ENCODE data around the gene OSBP2. TPM values are rescaled to one million over a fixed set of nuclear protein-coding genes. Genes with fewer than 3 reads are reported as not detected.

Gene OSBP2
- total RNA-seq, 1 experiment from 2014 or later = 6.2 TPM

DNA sequence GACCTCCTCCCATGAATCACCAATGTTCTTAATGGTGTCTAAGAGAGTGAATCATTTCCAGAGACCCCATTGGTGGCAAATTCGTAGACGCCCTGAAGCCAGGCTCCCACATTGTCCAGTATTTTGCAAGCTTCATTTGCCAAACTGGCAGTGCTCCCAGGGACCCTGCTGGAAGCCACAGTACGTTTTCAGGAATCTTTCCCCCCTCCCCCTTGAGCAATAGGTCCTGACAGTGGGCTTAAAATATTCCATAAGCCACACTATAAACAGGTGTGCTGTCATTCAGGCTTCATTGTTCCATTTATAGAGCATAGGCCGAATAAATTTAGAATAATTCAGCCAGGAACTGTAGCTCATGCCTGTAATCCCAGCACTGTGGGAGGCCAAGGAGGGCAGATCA lies 148.6 kb downstream of the OSBP2 start:
- Mint-ChIP-seq H3K9me3 (ENCODE audit: unreplicated experiment) (no peaks in the 10 kb centered on the region), H3K4me3 (ENCODE audit: unreplicated experiment) (no peak overlapping the region), H3K4me1 (ENCODE audit: low read depth, unreplicated experiment) (no peaks in the 10 kb centered on the region), H3K27ac (ENCODE audit: unreplicated experiment) (no peak overlapping the region), H3K27me3 (ENCODE audit: insufficient read depth, unreplicated experiment) (no peaks in the 10 kb centered on the region), H3K36me3 (ENCODE audit: insufficient read depth, unreplicated experiment) (no peaks in the 10 kb centered on the region)
- Histone ChIP-seq H3K4me3 (ENCODE audit: low read depth, low read length) (no peak overlapping the region), H3K27me3 (replicated peaks; ENCODE audit: control insufficient read depth, insufficient read depth, low read length) (no peaks in the 10 kb centered on the region), H3K4me1 (no peaks in the 10 kb centered on the region), H3K9me3 (no peaks in the 10 kb centered on the region), H3K36me3 (ENCODE audit: control insufficient read depth, insufficient read depth, low read length) (no peaks in the 10 kb centered on the region)
- DNase-seq = no peak
- TF ChIP-seq, protein P1, sequence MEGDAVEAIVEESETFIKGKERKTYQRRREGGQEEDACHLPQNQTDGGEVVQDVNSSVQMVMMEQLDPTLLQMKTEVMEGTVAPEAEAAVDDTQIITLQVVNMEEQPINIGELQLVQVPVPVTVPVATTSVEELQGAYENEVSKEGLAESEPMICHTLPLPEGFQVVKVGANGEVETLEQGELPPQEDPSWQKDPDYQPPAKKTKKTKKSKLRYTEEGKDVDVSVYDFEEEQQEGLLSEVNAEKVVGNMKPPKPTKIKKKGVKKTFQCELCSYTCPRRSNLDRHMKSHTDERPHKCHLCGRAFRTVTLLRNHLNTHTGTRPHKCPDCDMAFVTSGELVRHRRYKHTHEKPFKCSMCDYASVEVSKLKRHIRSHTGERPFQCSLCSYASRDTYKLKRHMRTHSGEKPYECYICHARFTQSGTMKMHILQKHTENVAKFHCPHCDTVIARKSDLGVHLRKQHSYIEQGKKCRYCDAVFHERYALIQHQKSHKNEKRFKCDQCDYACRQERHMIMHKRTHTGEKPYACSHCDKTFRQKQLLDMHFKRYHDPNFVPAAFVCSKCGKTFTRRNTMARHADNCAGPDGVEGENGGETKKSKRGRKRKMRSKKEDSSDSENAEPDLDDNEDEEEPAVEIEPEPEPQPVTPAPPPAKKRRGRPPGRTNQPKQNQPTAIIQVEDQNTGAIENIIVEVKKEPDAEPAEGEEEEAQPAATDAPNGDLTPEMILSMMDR (IDR thresholded peaks at IDR 0.05; ENCODE audit: insufficient read depth in 1 of 2, low read depth in 1 of 2, low read length in 1 of 2, severe bottlenecking in 1 of 2, unreplicated experiment in 1 of 2) = no peak
- POLR2A ChIA-PET = no interaction called here
- no TSS peak for BruUV-seq (replicated peaks)
- CTCF ChIA-PET = interaction anchor here (0.5 kb wide), 1 partner anchor 636 kb away, joined by 3 read pairs; no protein-coding TSS in a partner anchor
- intact Hi-C loops (cut with micrococcal nuclease; ENCODE audit: unreplicated experiment) = no loop called here

DNA sequence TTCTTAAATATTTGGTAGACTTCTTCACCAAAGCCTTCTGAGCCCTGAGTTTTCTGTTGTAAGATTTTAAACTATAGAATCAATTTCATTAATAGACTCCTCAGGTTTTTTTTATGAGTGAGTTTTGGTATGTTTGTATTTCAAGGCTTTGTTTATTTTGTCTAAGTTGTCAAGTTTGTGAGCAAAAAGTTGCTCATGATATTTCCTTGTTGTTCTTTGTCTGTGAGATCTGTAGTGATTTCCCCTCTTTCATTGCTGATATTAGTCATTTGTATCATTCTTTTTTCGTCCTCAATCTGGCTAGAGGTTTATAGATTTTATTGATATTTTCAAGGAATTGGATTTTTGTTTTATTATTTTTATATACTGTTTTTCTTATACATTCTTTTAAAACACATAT lies 152.9 kb downstream of the OSBP2 start:
- Histone ChIP-seq H3K4me3 (ENCODE audit: low read depth, low read length) (no peak overlapping the region), H3K4me1 (no peaks in the 10 kb centered on the region), H3K9me3 (no peaks in the 10 kb centered on the region), H3K36me3 (ENCODE audit: control insufficient read depth, insufficient read depth, low read length) (no peaks in the 10 kb centered on the region), H3K27me3 (replicated peaks; ENCODE audit: control insufficient read depth, insufficient read depth, low read length) (no peaks in the 10 kb centered on the region)
- no peak overlapping the region for H3K4me3 Mint-ChIP-seq (ENCODE audit: unreplicated experiment)
- H3K27me3 Mint-ChIP-seq (ENCODE audit: insufficient read depth, unreplicated experiment) = no peaks in the 10 kb centered on the region
- ChIA-PET CTCF (no interaction called here), POLR2A (no interaction called here)
- TF ChIP-seq, protein P1 (IDR thresholded peaks at IDR 0.05; ENCODE audit: insufficient read depth in 1 of 2, low read depth in 1 of 2, low read length in 1 of 2, severe bottlenecking in 1 of 2, unreplicated experiment in 1 of 2) = no peak
- intact Hi-C loops (cut with micrococcal nuclease; ENCODE audit: unreplicated experiment) = no loop called here
- H3K27ac Mint-ChIP-seq (ENCODE audit: unreplicated experiment) = no peak overlapping the region
- no peaks in the 10 kb centered on the region for H3K4me1 Mint-ChIP-seq (ENCODE audit: low read depth, unreplicated experiment)
- no peak for DNase-seq
- H3K9me3 Mint-ChIP-seq (ENCODE audit: unreplicated experiment) = no peaks in the 10 kb centered on the region
- no peaks in the 10 kb centered on the region for H3K36me3 Mint-ChIP-seq (ENCODE audit: insufficient read depth, unreplicated experiment)
- BruUV-seq (replicated peaks) = no TSS peak

- Histone ChIP-seq H3K9me3 (no peaks in the 10 kb centered on the region), H3K4me3 (ENCODE audit: low read depth, low read length) (no peak overlapping the region), H3K4me1 (no peaks in the 10 kb centered on the region), H3K36me3 (ENCODE audit: control insufficient read depth, insufficient read depth, low read length) (no peaks in the 10 kb centered on the region), H3K27me3 (replicated peaks; ENCODE audit: control insufficient read depth, insufficient read depth, low read length) (no peaks in the 10 kb centered on the region)
- Mint-ChIP-seq H3K36me3 (ENCODE audit: insufficient read depth, unreplicated experiment) (no peaks in the 10 kb centered on the region), H3K27ac (ENCODE audit: unreplicated experiment) (no peak overlapping the region), H3K9me3 (ENCODE audit: unreplicated experiment) (peaks cover 8% of the 10 kb centered on the region), H3K4me3 (ENCODE audit: unreplicated experiment) (no peak overlapping the region), H3K27me3 (ENCODE audit: insufficient read depth, unreplicated experiment) (peaks cover 7% of the 10 kb centered on the region), H3K4me1 (ENCODE audit: low read depth, unreplicated experiment) (no peaks in the 10 kb centered on the region)
- no TSS peak for BruUV-seq (replicated peaks)
- intact Hi-C loops (cut with micrococcal nuclease; ENCODE audit: unreplicated experiment) = no loop called here
- POLR2A ChIA-PET = no interaction called here
- TF ChIP-seq, protein P1 (IDR thresholded peaks at IDR 0.05; ENCODE audit: insufficient read depth in 1 of 2, low read depth in 1 of 2, low read length in 1 of 2, severe bottlenecking in 1 of 2, unreplicated experiment in 1 of 2) = no peak
- CTCF ChIA-PET = no interaction called here
- no peak for DNase-seq
Observed at GRCh38 chr22:30855266-30855665, 160.6 kb downstream of the OSBP2 start.
